Brain microvascular endothelial cell (primary cell): ENCODE data around the gene CACNA1D.
A peak's percentile ranks its signal among the peaks of the same experiment; 100 is the strongest.

Experiments used
- DNase-seq: peaks from one replicate; pipeline ENCODE4 v3.0.0-alpha.2; 2020
- H3K27ac ChIP-seq: fragments of 250-450 bp; sonication (Bioruptor Pico); 2 replicates; pipeline ENCODE4 v1.5.1; 2020; ENCODE audit warnings: mild to moderate bottlenecking, moderate library complexity
- H3K27me3 ChIP-seq: fragments of 250-450 bp; sonication (Bioruptor Pico); replicated peaks from 2 replicates; pipeline ENCODE4 v1.5.1; 2020; ENCODE audit warnings: mild to moderate bottlenecking
- H3K36me3 ChIP-seq: fragments of 250-450 bp; sonication (Bioruptor Pico); replicated peaks from 2 replicates; pipeline ENCODE4 v1.5.1; 2020; ENCODE audit warnings: mild to moderate bottlenecking
- H3K4me3 ChIP-seq: 2 replicates; pipeline ENCODE4 v1.5.1; 2011; ENCODE audit warnings: low read depth, mild to moderate bottlenecking, control low read depth, low read length, moderate library complexity
- in situ Hi-C: cut with HindIII; loops from 2 replicates; pipeline ENCODE4 v1.10.0; 2017; ENCODE audit warnings: low sequenced_read_pairs, low pct_ligation_motif_present
- TF ChIP-seq, protein P1 (sequence below): IDR thresholded peaks from 2 replicates; pipeline ENCODE4 v1.5.1; 2011; ENCODE audit warnings: low read depth, mild to moderate bottlenecking, moderate library complexity, low read length, control low read depth, inconsistent platforms; ENCODE audit errors: missing control alignments

The CACNA1D gene

DNA sequence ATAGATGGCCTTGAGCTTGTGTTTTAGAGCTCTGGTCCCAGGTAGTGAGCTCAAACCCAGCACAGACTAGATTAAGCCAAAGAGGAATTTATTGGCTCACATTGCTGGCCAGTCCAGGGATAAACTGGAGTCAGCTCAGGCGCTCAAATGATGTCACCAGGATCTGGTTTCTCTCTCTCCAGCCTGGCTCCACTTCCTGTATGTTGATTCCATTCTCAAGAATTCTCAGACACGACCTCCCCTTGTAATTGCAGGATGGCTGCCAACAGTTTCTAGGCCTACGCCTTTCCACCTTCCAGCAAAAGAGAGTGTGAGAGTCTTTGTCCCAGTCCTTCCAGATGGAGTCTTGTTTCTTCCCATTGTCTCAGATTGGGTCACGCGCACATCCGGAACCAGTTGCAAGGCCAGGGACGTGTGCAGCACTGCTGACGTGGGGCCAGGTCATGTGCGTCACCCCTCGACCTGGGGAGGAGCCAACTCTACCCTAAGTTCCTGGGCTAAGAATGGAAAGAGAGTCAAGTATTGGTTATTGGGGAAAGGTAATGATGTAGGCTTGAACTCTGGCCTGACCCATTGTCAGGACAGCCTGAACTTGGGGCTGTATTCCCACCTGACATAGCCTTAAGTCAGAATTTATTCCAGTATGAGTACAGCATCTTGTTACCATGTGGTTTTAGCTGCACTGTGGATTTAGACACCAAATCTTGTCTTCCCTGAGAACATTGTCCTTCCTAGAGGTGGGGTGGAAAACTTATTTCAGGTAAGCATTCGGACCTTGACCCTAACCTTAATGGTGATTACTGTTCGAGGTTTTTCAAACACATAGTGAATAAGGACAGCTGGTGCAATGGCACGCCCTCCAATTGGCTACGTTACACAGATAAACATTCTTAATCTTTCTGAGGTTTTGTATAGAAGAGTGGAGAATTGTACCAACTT is 31.6 kb downstream of the CACNA1D start:
- Histone ChIP-seq H3K27ac (no peak overlapping the region), H3K27me3 (no peaks in the 10 kb centered on the region), H3K4me3 (no peak overlapping the region), H3K36me3 (no peaks in the 10 kb centered on the region)
- in situ Hi-C loops = no loop called here
- TF ChIP-seq, protein P1, sequence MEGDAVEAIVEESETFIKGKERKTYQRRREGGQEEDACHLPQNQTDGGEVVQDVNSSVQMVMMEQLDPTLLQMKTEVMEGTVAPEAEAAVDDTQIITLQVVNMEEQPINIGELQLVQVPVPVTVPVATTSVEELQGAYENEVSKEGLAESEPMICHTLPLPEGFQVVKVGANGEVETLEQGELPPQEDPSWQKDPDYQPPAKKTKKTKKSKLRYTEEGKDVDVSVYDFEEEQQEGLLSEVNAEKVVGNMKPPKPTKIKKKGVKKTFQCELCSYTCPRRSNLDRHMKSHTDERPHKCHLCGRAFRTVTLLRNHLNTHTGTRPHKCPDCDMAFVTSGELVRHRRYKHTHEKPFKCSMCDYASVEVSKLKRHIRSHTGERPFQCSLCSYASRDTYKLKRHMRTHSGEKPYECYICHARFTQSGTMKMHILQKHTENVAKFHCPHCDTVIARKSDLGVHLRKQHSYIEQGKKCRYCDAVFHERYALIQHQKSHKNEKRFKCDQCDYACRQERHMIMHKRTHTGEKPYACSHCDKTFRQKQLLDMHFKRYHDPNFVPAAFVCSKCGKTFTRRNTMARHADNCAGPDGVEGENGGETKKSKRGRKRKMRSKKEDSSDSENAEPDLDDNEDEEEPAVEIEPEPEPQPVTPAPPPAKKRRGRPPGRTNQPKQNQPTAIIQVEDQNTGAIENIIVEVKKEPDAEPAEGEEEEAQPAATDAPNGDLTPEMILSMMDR = no peak
- peak; percentile 3 for DNase-seq

DNA sequence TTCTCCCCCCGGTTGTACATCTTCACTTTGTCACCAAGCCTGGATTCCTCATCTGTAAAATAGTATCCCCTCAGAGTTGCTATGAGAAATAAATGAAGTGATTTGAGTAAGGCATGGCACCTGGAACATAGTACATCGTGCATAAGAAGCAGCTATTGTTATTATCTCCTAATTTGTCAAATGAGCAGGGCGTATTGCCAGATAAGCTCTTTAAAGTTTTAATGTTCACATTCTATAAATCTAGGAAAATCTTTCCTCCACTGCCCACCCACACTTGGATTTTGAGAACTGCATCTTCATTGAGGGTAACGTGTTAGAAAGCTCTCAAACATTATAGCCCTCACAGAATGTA is 32.3 kb downstream of the CACNA1D start:
- DNase-seq = no peak
- Histone ChIP-seq H3K4me3 (no peak overlapping the region), H3K27ac (no peak overlapping the region), H3K27me3 (no peaks in the 10 kb centered on the region), H3K36me3 (no peaks in the 10 kb centered on the region)
- in situ Hi-C loops = no loop called here
- TF ChIP-seq, protein P1 = no peak

DNA sequence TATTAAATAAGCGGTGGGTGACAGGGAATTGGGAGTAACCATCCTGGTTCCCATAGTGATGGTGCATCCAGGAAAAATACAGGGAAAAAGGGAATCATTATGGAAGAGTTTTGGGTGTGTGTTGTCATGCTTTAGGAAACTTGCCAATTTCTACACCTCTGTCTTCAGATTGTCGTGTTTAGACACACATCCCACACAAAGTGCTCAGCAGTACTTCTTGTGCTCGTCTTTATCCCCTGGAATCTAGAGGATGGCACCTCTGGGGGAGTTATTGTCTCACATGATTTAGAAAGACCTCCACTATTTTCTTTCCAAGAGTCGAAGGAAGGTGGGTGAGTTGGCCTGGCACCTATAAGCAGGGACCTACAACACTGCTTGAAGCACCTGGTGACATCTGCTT is 35.8 kb downstream of the CACNA1D start:
- Histone ChIP-seq H3K36me3 (no peaks in the 10 kb centered on the region), H3K27ac (no peak overlapping the region), H3K27me3 (no peaks in the 10 kb centered on the region), H3K4me3 (no peak overlapping the region)
- no peak for DNase-seq
- TF ChIP-seq, protein P1 = no peak
- in situ Hi-C loops = no loop called here

DNA sequence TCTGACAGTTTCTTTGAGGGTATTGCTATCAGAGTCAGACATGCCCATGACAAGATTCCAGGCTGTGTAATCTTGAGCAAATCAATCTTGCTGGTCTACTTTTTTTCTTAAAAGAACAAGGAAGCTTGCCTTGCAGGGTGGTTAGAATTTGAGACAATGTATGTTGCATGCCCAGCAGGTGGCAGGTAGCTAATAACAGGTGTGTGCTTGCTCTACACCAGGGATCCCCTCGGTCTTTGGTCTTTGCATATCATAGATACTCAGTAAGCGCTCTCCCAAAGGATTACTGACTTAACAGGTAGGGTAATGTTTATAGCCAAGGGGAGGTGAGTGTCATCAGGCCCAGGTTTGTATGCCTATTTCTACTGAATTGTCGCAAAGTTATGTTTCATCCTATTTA is 37.3 kb downstream of the CACNA1D start:
- TF ChIP-seq, protein P1 = no peak
- in situ Hi-C loops = no loop called here
- H3K36me3 ChIP-seq = no peaks in the 10 kb centered on the region
- no peaks in the 10 kb centered on the region for H3K27me3 ChIP-seq
- DNase-seq = no peak
- no peak overlapping the region for H3K4me3 ChIP-seq
- H3K27ac ChIP-seq = no peak overlapping the region

DNA sequence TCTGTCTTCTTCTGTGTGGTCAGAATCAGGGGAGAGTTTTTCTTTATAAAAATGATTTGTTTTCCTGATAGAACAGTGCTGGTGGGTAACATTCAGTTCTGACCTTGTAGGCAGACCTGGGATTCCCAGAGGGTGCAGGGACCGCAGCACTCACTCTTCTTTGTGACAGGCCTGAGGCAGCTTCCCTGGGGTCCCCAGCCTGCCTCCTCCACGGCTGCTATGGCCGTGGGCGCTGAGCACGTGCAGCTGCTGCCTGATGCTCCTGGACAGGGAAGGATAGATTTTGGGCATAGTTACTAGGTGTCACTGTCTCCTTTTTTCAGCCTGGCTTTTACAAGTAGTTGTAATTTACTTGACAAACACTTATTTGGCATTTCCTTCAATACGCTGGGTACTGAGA is 39.1 kb downstream of the CACNA1D start:
- Histone ChIP-seq H3K27ac (no peak overlapping the region), H3K4me3 (no peak overlapping the region), H3K27me3 (no peaks in the 10 kb centered on the region), H3K36me3 (no peaks in the 10 kb centered on the region)
- TF ChIP-seq, protein P1 = no peak
- DNase-seq = no peak
- in situ Hi-C loops = no loop called here
